Measurements from ENCODE around the gene COL24A1. TPM values are rescaled to one million over a fixed set of nuclear protein-coding genes. Genes with fewer than 3 reads are reported as not detected.
"Not testable (repeated sequence)": the region's sequence is repeated elsewhere in the genome, so short reads cannot be mapped to it uniquely, and the experiment has no call there.

The COL24A1 gene
- total RNA-seq, 1 donor from 2014 or later, result not detected

DNA sequence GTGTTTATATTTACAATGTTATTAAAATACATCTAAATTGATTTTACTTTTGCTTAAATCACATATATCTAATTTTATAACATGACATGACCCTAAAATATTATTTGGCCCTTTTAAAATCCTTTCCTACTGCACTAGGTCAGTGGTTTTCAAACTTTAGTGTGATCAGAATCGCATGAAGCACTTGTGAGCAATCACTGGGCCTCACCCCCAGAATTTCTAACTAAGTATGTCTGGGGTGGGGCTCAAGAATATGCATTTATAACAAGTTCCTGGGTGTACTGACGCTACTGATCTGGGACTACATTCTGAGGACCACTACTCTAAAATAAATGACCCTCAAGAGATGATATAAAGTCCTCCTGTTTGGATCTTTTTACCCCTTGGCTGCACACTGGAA, 8.8 kb downstream of the COL24A1 start:
- no peaks in the 10 kb centered on the region for H3K9me3 Mint-ChIP-seq
- H3K27me3 Mint-ChIP-seq (ENCODE audit: insufficient read depth), result no peaks in the 10 kb centered on the region
- DNase-seq (ENCODE audit: low spot score), result no peak
- no peak overlapping the region for H3K27ac Mint-ChIP-seq
- intact Hi-C loops (cut with micrococcal nuclease), result no loop called here
- no peak overlapping the region for H3K4me3 Mint-ChIP-seq
- no peaks in the 10 kb centered on the region for H3K36me3 Mint-ChIP-seq (ENCODE audit: low read depth)
- no peaks in the 10 kb centered on the region for H3K4me1 Mint-ChIP-seq (ENCODE audit: low read depth)

DNA sequence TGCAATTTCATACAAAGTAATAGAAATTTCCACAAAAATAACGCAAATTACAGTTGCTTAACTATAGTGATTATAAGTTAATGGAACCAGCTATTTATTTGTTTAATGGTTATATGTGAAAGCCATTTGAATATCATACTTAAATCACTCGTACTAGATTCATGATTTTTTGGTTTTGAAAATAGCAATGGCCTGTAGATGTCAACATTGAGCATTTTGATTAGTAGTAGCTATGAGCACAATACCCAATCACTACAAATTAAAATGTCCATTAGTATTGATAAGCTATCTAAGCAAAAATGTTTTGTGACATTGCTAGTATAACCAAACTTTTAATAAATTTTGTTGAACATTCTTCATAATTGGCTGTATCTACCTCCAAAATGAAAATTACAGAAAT, 10.0 kb downstream of the COL24A1 start:
- DNase-seq (ENCODE audit: low spot score), result no peak
- intact Hi-C loops (cut with micrococcal nuclease), result no loop called here
- Mint-ChIP-seq H3K9me3 (no peaks in the 10 kb centered on the region), H3K27ac (no peak overlapping the region), H3K4me3 (no peak overlapping the region), H3K36me3 (ENCODE audit: low read depth) (no peaks in the 10 kb centered on the region), H3K27me3 (ENCODE audit: insufficient read depth) (no peaks in the 10 kb centered on the region), H3K4me1 (ENCODE audit: low read depth) (no peaks in the 10 kb centered on the region)

DNA sequence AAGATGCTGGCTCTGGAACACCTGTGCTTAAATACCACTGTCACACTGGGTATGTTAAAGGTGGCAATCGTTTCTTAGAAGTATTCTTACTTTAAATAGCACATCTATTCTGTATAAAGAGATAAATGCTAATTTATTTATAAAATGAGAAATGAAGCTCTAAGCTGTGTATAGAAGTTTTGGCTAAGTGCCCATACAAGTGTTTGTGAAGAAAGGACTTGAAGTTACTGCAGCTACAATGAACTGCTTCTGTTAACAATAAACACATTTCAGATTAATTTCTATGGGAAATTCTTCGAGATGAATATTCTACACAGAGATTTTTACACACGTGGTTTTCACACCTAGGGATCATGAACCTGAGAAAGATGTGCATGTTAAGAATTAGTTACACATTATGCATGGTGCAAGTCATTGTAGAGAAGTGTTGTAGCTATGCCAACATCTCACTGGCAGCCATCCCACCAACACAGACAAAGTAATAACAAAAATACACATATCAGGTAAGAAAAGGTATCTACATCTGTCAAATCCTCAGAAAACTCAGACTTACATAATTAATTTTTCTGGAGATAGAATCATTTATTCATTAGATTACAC, 16.2 kb downstream of the COL24A1 start:
- H3K36me3 Mint-ChIP-seq (ENCODE audit: low read depth), result no peaks in the 10 kb centered on the region
- H3K27ac Mint-ChIP-seq, result no peak overlapping the region
- H3K27me3 Mint-ChIP-seq (ENCODE audit: insufficient read depth), result no peaks in the 10 kb centered on the region
- H3K4me3 Mint-ChIP-seq, result no peak overlapping the region
- H3K9me3 Mint-ChIP-seq, result no peaks in the 10 kb centered on the region
- no peak for DNase-seq (ENCODE audit: low spot score)
- no peaks in the 10 kb centered on the region for H3K4me1 Mint-ChIP-seq (ENCODE audit: low read depth)
- intact Hi-C loops (cut with micrococcal nuclease), result no loop called here

GRCh38 chr1:86138746-86139145, 17.8 kb downstream of the COL24A1 start:
- Mint-ChIP-seq H3K4me3 (no peak overlapping the region), H3K27me3 (ENCODE audit: insufficient read depth) (no peaks in the 10 kb centered on the region), H3K9me3 (no peaks in the 10 kb centered on the region), H3K27ac (no peak overlapping the region), H3K36me3 (ENCODE audit: low read depth) (no peaks in the 10 kb centered on the region), H3K4me1 (ENCODE audit: low read depth) (no peaks in the 10 kb centered on the region)
- no peak for DNase-seq (ENCODE audit: low spot score)
- intact Hi-C loops (cut with micrococcal nuclease), result no loop called here

- Mint-ChIP-seq H3K4me3 (no peak overlapping the region), H3K27ac (no peak overlapping the region), H3K4me1 (ENCODE audit: low read depth) (no peaks in the 10 kb centered on the region), H3K27me3 (ENCODE audit: insufficient read depth) (no peaks in the 10 kb centered on the region), H3K36me3 (ENCODE audit: low read depth) (no peaks in the 10 kb centered on the region), H3K9me3 (no peaks in the 10 kb centered on the region)
- no peak for DNase-seq (ENCODE audit: low spot score)
- intact Hi-C loops (cut with micrococcal nuclease), result no loop called here
Observed at GRCh38 chr1:86137436-86137835, 19.1 kb downstream of the COL24A1 start.

DNA sequence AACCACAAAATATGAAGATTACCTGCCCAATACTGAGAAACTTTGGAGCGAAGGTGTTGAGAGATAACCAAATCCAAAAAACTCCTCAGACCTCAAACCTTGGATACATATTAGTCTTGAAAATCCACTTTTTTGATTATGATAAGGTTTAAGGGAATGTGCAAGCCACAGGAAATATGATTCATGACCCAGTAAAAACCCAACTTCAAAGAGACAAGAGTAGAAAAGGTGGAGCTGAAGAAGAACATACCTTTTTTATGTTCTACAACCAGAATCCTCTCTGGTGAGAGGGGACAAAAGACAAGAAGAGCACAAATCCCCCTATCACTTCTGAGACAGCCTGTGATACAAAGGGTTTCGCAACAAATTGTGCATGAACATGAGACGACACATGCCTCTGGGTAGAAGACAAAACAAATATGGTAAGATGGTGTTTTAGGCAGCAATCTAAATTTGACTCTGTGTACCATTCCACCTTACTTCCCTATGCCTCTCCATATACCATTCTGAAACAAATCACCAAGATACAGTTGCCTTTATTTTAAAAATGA, 37.3 kb downstream of the COL24A1 start:
- Mint-ChIP-seq H3K9me3 (no peaks in the 10 kb centered on the region), H3K36me3 (ENCODE audit: low read depth) (no peaks in the 10 kb centered on the region), H3K27ac (no peak overlapping the region), H3K4me3 (no peak overlapping the region), H3K27me3 (ENCODE audit: insufficient read depth) (peaks cover 5% of the 10 kb centered on the region), H3K4me1 (ENCODE audit: low read depth) (peaks cover 10% of the 10 kb centered on the region)
- intact Hi-C loops (cut with micrococcal nuclease), result no loop called here
- DNase-seq (ENCODE audit: low spot score), result no peak

GRCh38 chr1:86114816-86115400, 41.7 kb downstream of the COL24A1 start:
- H3K27me3 Mint-ChIP-seq (ENCODE audit: insufficient read depth), result no peaks in the 10 kb centered on the region
- H3K36me3 Mint-ChIP-seq (ENCODE audit: low read depth), result no peaks in the 10 kb centered on the region
- H3K9me3 Mint-ChIP-seq, result no peaks in the 10 kb centered on the region
- no peak for DNase-seq (ENCODE audit: low spot score)
- H3K4me3 Mint-ChIP-seq, result no peak overlapping the region
- H3K27ac Mint-ChIP-seq, result no peak overlapping the region
- intact Hi-C loops (cut with micrococcal nuclease), result no loop called here
- H3K4me1 Mint-ChIP-seq (ENCODE audit: low read depth), result peaks cover 10% of the 10 kb centered on the region

DNA sequence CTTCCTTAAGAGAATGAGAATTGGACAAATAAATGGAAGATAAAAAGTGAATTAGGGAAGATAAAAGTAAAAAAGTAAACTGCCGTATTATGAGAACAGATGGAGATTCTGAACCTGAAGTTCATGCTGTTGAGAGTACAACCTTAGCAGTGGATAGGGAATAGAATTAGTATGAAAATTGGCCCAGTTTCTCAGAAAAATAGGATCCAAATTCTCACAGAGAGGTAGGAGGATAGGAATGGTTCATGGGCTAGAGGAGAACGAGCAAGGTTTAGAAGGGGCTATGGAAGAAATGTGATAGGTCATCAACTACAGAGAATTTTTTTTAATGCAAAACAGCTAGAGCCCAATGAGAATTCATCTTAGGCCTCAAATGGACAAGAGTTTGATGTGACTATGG, 42.3 kb downstream of the COL24A1 start:
- H3K36me3 Mint-ChIP-seq (ENCODE audit: low read depth), result no peaks in the 10 kb centered on the region
- no peaks in the 10 kb centered on the region for H3K9me3 Mint-ChIP-seq
- H3K4me3 Mint-ChIP-seq, result no peak overlapping the region
- intact Hi-C loops (cut with micrococcal nuclease), result no loop called here
- H3K27ac Mint-ChIP-seq, result no peak overlapping the region
- no peak for DNase-seq (ENCODE audit: low spot score)
- H3K4me1 Mint-ChIP-seq (ENCODE audit: low read depth), result peaks cover 7% of the 10 kb centered on the region
- H3K27me3 Mint-ChIP-seq (ENCODE audit: insufficient read depth), result no peaks in the 10 kb centered on the region

DNA sequence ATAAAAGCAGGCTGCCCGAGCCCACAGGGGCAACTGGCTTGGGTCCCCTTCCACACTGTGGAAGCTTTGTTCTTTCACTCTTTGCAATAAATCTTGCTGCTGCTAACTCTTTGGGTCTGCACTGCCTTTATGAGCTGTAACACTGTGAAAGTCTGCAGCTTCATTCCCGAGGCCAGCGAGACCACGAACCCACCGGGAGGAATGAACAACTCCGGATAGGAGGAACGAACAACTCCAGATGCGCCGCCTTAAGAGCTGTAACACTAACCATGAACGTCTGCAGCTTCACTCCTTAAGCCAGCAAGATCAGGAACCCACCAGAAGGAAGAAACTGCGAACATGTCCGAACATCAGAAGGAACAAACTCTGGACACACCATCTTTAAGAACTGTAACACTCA, 45.0 kb downstream of the COL24A1 start:
- H3K27ac Mint-ChIP-seq; intact Hi-C loops (cut with micrococcal nuclease); DNase-seq (ENCODE audit: low spot score): not testable (repeated sequence)

DNA sequence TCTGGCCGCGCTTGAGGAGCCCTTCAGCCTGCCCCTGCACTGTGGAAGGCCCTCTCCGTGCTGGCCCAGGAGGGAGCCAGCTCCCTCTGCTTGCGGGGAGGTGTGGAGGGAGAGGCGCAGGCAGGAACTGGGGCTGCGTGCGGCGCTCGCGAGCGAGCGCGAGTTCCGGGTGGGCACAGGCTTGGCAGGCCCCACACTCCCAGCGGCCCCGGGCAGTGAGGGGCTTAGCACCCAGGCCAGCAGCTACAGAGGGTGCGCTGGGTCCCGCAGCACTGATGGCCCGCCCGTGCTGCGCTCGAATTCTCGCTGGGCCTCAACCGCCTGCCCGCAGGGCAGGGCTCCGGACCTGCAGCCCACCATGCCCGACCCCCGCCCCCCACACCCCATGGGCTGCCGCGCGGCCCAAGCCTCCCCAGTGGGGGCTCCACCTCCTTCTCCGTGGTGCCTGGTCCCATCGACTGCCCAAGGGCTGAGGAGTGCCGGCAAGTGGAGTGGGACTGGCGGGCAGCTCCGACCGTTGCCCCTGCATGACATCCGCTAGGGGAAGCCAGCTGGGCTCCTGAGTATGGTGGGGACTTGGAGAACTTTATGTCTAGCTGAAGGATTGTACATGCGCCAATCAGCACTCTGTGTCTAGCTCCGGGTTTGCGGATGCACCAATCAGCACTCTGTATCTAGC, 46.0 kb downstream of the COL24A1 start:
- intact Hi-C loops (cut with micrococcal nuclease), result no loop called here
- Mint-ChIP-seq H3K4me3 (no peak overlapping the region), H3K9me3 (no peaks in the 10 kb centered on the region), H3K27me3 (ENCODE audit: insufficient read depth) (no peaks in the 10 kb centered on the region), H3K27ac (no peak overlapping the region), H3K36me3 (ENCODE audit: low read depth) (no peaks in the 10 kb centered on the region), H3K4me1 (ENCODE audit: low read depth) (no peaks in the 10 kb centered on the region)
- DNase-seq (ENCODE audit: low spot score), result no peak

More for the DNA sequence above, 45.0 kb downstream of the COL24A1 start:
- not testable (repeated sequence) for H3K9me3 Mint-ChIP-seq; H3K4me1 Mint-ChIP-seq (ENCODE audit: low read depth); H3K27me3 Mint-ChIP-seq (ENCODE audit: insufficient read depth); H3K4me3 Mint-ChIP-seq; H3K36me3 Mint-ChIP-seq (ENCODE audit: low read depth)

DNA sequence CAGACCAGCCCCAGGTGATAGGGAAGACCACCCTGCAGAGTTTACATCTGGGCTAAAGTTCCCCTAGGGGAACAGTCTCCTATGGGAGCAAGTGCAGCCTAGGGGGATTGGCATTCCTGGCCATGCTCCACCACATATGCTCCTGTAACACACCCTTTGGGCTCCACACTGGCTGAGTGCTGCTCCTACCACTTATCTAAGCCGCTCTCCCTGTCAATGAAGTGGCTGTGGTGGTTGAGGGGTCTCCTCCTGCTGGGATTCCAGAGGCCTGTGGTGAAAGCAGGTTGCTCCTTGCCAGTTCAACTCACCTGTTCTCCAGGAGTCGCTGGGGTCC, 51.1 kb downstream of the COL24A1 start:
- H3K27ac Mint-ChIP-seq, result no peak overlapping the region
- no peaks in the 10 kb centered on the region for H3K27me3 Mint-ChIP-seq (ENCODE audit: insufficient read depth)
- DNase-seq (ENCODE audit: low spot score), result no peak
- intact Hi-C loops (cut with micrococcal nuclease), result no loop called here
- no peak overlapping the region for H3K4me3 Mint-ChIP-seq
- no peaks in the 10 kb centered on the region for H3K9me3 Mint-ChIP-seq
- no peaks in the 10 kb centered on the region for H3K36me3 Mint-ChIP-seq (ENCODE audit: low read depth)
- H3K4me1 Mint-ChIP-seq (ENCODE audit: low read depth), result no peaks in the 10 kb centered on the region

DNA sequence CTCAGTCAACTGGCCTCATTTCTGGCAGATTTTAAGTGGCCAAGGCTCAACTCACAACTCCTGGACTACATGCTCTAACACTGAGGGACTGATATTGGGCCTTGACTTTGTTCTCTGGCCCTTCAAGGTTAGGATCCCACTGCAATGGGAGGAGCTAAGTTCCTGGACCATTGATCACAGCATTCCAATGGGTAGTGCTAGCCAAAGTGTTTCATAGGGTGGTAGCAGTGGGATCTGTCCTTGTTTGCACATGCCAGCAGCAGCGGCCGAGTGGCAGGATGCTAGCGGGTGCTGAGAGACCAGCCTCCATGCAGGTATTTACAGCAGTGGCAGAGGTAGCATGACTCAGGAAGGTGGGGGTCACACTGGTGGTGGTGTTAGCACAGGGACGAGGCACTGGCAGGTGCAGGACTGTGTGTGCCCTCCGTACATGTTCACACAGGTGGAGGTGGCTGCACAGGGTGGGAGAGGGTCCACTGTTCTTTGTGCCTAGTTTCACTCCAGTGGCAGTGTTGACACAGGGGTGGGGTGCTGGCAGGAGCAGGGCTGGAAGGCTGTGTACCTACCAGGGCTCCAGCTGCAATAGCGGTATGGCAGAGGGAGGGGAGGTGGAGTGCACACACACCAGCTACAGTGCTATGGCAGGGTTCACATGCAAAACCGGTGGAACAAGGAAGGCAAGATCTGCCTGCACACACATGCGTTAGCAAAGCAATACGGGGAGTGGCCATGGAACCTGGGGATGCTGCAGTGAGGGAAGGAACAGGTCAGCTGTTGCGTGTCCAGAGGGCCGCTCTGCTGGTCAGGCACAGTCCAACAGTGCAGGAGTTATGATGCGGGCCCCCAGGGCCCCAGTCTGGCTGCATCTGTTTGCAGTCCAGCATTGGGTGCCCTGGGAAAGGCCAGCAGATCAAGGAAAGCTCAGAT, 51.7 kb downstream of the COL24A1 start:
- intact Hi-C loops (cut with micrococcal nuclease), result no loop called here
- Mint-ChIP-seq H3K27ac (no peak overlapping the region), H3K9me3 (no peaks in the 10 kb centered on the region), H3K27me3 (ENCODE audit: insufficient read depth) (no peaks in the 10 kb centered on the region), H3K36me3 (ENCODE audit: low read depth) (no peaks in the 10 kb centered on the region), H3K4me1 (ENCODE audit: low read depth) (no peaks in the 10 kb centered on the region), H3K4me3 (no peak overlapping the region)
- no peak for DNase-seq (ENCODE audit: low spot score)

DNA sequence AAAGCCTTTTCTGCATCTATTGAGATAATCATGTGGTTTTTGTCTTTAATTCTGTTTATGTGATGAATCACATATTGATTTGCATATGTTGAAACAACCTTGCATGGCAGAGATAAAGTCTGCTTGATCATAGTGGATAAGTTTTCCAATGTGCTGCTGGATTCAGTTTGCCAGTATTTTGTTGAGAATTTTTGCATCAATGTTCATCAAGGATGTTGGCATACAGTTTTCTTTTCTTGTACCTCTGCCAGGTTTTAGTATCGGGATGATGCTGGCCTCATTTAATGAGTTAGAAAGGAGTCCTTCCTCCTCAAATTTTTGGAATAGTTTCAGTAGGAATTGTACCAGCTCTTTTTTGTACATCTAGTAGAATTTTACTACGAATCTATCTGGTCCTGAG, 55.0 kb downstream of the COL24A1 start:
- Mint-ChIP-seq H3K9me3 (no peaks in the 10 kb centered on the region), H3K36me3 (ENCODE audit: low read depth) (no peaks in the 10 kb centered on the region), H3K4me3 (no peak overlapping the region), H3K4me1 (ENCODE audit: low read depth) (no peaks in the 10 kb centered on the region), H3K27me3 (ENCODE audit: insufficient read depth) (no peaks in the 10 kb centered on the region), H3K27ac (no peak overlapping the region)
- DNase-seq (ENCODE audit: low spot score), result no peak
- intact Hi-C loops (cut with micrococcal nuclease), result no loop called here

Data from activated T-helper 1 cell treated with anti-CD3 and anti-CD28 coated beads, Interleukin-12 subunit alpha, Interleukin-12 subunit beta, Interleukin-2, Interleukin-4 antibody, amounts not matched to agents 30 ng/mL and 10 ng/mL and 1 ng/mL, durations not matched to agents 14 hours and 24 hours and 36 hours (primary cell).